ENCODE results near the gene NAPG.

The NAPG gene

GRCh38 chr18:10525697-10526560 lies at the start of gene NAPG:
TSS of gene NAPG (plus strand) at chr18:10526027. CDS start at chr18:10526103, 76 bp downstream.
- peak within 1 kb of the TSS; percentile 72 for H3K4me3 ChIP-seq (replicated peaks; ENCODE audit: low read depth, low read length)
- peak; percentile 96 for DNase-seq (ENCODE audit: low read depth)
- no peak for TF ChIP-seq CTCF (IDR thresholded peaks at IDR 0.05; ENCODE audit: low read length, missing control alignments)

- DNase-seq (ENCODE audit: low read depth), result peak; percentile 2
- TF ChIP-seq CTCF (IDR thresholded peaks at IDR 0.05; ENCODE audit: low read length, missing control alignments), result no peak
- no peak overlapping the region for H3K4me3 ChIP-seq (replicated peaks; ENCODE audit: low read depth, low read length)
Observed at GRCh38 chr18:10476338-10476791, 49.5 kb upstream of the NAPG start.

- H3K4me3 ChIP-seq (replicated peaks; ENCODE audit: low read depth, low read length), result no peak overlapping the region
- TF ChIP-seq CTCF (IDR thresholded peaks at IDR 0.05; ENCODE audit: low read length, missing control alignments), result no peak
- no peak for DNase-seq (ENCODE audit: low read depth)
Observed at GRCh38 chr18:10477121-10477862, 48.5 kb upstream of the NAPG start.

- TF ChIP-seq CTCF (IDR thresholded peaks at IDR 0.05; ENCODE audit: low read length, missing control alignments), result no peak
- H3K4me3 ChIP-seq (replicated peaks; ENCODE audit: low read depth, low read length), result no peak overlapping the region
- DNase-seq (ENCODE audit: low read depth), result no peak
Observed at GRCh38 chr18:10477863-10478260, 48.0 kb upstream of the NAPG start.

- H3K4me3 ChIP-seq (replicated peaks; ENCODE audit: low read depth, low read length), result no peak overlapping the region
- DNase-seq (ENCODE audit: low read depth), result no peak
- TF ChIP-seq CTCF (IDR thresholded peaks at IDR 0.05; ENCODE audit: low read length, missing control alignments), result no peak
Observed at GRCh38 chr18:10481831-10482230, 44.0 kb upstream of the NAPG start.

- no peak overlapping the region for H3K4me3 ChIP-seq (replicated peaks; ENCODE audit: low read depth, low read length)
Observed at GRCh38 chr18:10482363-10482984, 43.4 kb upstream of the NAPG start.

More at GRCh38 chr18:10482363-10482984, 43.4 kb upstream of the NAPG start:
- no peak for TF ChIP-seq CTCF (IDR thresholded peaks at IDR 0.05; ENCODE audit: low read length, missing control alignments)
- DNase-seq (ENCODE audit: low read depth), result no peak

Data from fibroblast of pulmonary artery (primary cell).